ENCODE measurements around the gene PITPNC1.

The PITPNC1 gene

DNA sequence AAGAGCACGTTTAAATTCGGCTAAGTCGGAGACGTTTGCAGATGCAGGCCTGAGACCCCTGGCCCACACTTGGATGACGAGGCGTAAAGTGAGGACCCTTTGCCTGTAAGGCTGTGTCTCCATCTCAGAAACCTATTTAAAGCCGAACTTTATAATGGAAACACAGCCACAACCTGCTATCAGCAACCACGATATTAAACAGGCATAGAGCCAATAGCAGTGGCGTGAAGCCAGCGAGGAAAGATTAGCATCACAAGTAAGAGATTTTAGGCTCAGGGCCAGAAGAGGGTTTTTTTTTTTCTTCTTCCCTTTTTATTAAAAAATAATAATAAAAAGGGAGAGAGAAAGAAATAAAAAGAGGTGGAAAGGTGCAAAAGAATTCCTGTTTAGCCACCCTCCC is 229.4 kb downstream of the PITPNC1 start:
- Histone ChIP-seq H3K9me3 (ENCODE audit: low read length) (no peaks in the 10 kb centered on the region), H3K4me3 (ENCODE audit: low read depth in 1 of 2, low read length in 2 of 2) (no peak overlapping the region), H3K27ac (ENCODE audit: low read depth, low read length) (no peak overlapping the region), H3K4me1 (ENCODE audit: insufficient read depth, low read length) (peaks cover 5% of the 10 kb centered on the region), H3K36me3 (ENCODE audit: insufficient read depth, low read length) (no peaks in the 10 kb centered on the region), H3K27me3 (ENCODE audit: control insufficient read depth in 1 of 2, insufficient read depth in 2 of 2, low read length in 2 of 2) (no peaks in the 10 kb centered on the region), H3K9ac (ENCODE audit: low read length) (no peak overlapping the region)

DNA sequence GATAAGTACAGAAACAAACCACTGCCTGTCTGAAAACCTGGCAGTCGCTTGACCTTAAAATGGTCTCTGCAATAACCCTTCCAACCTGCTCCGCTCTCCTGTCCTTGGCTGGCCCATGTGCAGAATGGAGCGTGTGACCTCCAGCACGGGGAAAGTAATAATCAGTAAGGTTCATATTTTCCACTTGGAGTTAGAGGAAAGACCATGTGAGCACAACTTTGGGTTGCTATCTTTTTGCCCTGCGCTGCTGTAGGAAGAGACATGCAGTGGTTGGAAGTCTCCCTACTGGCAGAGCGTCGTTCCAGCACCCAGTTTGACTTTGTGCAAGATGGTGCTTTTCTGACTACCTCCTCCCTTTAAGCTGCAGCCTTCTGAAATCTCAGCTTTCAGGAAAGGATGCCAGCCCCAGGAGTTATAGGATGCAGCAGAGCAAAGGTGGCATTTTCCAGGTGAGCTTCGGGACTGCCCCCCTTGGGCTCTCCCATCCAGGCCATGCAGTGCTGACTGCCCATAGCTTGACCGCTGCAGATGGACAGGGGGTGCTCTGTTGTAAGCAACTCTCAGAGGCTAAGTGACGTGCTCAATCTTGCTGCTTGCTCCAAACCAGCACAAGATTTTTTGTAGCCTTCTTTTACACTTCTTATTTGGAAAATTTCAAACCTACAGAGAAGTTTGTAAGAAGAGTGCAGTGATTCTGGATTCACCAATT is 230.0 kb downstream of the PITPNC1 start:
- no peaks in the 10 kb centered on the region for H3K9me3 ChIP-seq (ENCODE audit: low read length)
- H3K27ac ChIP-seq (ENCODE audit: low read depth, low read length), result no peak overlapping the region
- peaks cover 5% of the 10 kb centered on the region for H3K4me1 ChIP-seq (ENCODE audit: insufficient read depth, low read length)

DNA sequence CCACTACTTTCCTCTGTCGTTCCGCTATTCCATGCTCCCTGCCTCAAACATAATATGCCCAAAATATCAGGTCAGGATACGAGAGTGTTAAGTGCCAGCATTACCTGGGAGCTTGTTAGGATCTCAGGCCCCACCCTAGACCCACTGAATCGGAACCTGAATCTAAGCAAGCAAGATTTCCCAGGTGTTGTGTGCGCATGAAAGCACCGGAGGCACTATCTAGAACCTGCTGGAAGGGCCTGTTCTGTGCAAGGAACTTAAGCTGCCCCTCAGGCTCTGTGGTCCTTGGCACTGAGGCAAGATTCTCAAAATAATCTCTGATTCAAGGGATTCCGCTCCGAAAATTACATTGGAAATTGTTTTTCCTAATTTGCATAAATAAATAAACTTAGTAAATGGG is 233.0 kb downstream of the PITPNC1 start:
- Histone ChIP-seq H3K27me3 (ENCODE audit: control insufficient read depth in 1 of 2, insufficient read depth in 2 of 2, low read length in 2 of 2) (no peaks in the 10 kb centered on the region), H3K4me3 (ENCODE audit: low read depth in 1 of 2, low read length in 2 of 2) (no peak overlapping the region), H3K9me3 (ENCODE audit: low read length) (no peaks in the 10 kb centered on the region), H3K9ac (ENCODE audit: low read length) (no peak overlapping the region), H3K36me3 (ENCODE audit: insufficient read depth, low read length) (no peaks in the 10 kb centered on the region), H3K4me1 (ENCODE audit: insufficient read depth, low read length) (peaks cover 5% of the 10 kb centered on the region), H3K27ac (ENCODE audit: low read depth, low read length) (no peak overlapping the region)

More for the DNA sequence above, 230.0 kb downstream of the PITPNC1 start:
- H3K9ac ChIP-seq (ENCODE audit: low read length), result no peak overlapping the region
- no peaks in the 10 kb centered on the region for H3K36me3 ChIP-seq (ENCODE audit: insufficient read depth, low read length)
- no peak overlapping the region for H3K4me3 ChIP-seq (ENCODE audit: low read depth in 1 of 2, low read length in 2 of 2)
- no peaks in the 10 kb centered on the region for H3K27me3 ChIP-seq (ENCODE audit: control insufficient read depth in 1 of 2, insufficient read depth in 2 of 2, low read length in 2 of 2)

DNA sequence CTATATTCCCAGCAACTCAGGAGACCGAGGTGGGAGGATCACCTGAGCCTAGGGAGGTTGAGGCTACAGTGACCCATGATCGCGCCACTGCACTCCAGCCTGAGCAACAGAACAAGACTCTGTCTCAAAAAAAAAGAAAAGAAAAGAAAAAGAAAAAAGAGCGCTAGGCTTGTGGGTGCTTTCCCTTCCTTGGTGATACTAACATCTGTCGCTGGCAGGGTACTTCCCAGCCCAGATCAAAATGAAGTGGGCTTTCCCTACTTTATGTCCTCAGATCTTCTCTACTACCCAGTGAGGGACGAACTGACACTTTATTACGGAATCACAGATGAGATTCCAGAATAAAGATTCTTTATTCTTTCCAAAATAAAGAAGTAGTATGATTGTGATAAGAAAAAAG is 236.9 kb downstream of the PITPNC1 start:
- Histone ChIP-seq H3K4me3 (ENCODE audit: low read depth in 1 of 2, low read length in 2 of 2) (no peak overlapping the region), H3K9ac (ENCODE audit: low read length) (no peak overlapping the region), H3K27ac (ENCODE audit: low read depth, low read length) (no peak overlapping the region), H3K4me1 (ENCODE audit: insufficient read depth, low read length) (no peaks in the 10 kb centered on the region), H3K27me3 (ENCODE audit: control insufficient read depth in 1 of 2, insufficient read depth in 2 of 2, low read length in 2 of 2) (no peaks in the 10 kb centered on the region), H3K9me3 (ENCODE audit: low read length) (no peaks in the 10 kb centered on the region), H3K36me3 (ENCODE audit: insufficient read depth, low read length) (no peaks in the 10 kb centered on the region)

DNA sequence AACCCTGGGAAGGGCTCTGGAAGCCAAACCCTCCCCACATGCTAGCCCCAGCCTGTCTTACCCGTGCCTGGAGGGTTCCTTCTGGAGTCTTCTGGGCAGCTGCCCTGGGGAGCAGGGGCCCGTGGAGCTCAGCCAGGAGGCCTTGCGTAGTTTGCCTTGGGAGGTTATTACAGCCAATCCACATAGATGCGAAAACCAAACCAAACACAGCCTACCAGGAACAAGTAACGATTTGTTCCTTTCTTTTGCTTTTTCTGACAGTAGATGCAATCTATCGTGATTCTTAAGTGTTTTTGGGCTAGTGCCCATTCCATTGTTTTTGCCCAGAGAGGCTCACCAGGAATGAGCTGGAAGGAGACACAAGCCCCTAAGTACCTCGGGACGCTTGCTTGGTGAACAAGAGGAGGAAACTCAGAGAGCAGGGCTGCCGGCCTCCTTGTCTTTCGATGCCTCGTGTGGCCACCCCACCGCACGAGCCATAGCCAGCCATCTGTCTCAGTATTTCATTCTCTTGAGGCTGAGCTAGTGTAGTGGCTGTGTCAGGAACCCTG is 238.0 kb downstream of the PITPNC1 start:
- H3K36me3 ChIP-seq (ENCODE audit: insufficient read depth, low read length), result no peaks in the 10 kb centered on the region
- H3K27me3 ChIP-seq (ENCODE audit: control insufficient read depth in 1 of 2, insufficient read depth in 2 of 2, low read length in 2 of 2), result no peaks in the 10 kb centered on the region
- H3K4me3 ChIP-seq (ENCODE audit: low read depth in 1 of 2, low read length in 2 of 2), result no peak overlapping the region
- no peak overlapping the region for H3K9ac ChIP-seq (ENCODE audit: low read length)
- H3K27ac ChIP-seq (ENCODE audit: low read depth, low read length), result no peak overlapping the region
- no peaks in the 10 kb centered on the region for H3K4me1 ChIP-seq (ENCODE audit: insufficient read depth, low read length)
- no peaks in the 10 kb centered on the region for H3K9me3 ChIP-seq (ENCODE audit: low read length)

DNA sequence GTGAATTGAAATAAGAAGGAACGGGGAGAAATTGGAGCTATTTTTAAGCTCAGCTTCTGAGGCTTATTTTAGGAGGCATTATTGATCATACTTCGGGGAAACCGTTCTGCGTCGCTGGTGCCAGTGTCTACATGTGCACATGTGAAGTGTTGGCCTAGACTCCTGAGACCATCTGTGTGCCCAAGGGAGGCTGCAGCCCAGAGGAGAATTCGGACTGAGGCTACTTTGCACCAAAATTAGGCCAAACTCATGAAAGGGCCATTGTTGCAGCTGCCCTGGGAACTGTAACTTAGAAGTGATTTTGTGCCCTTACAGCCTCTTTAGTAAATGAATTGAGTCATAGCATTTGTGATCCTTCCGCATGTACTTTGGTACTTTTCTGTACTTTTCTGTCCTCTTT is 238.7 kb downstream of the PITPNC1 start:
- Histone ChIP-seq H3K36me3 (ENCODE audit: insufficient read depth, low read length) (no peaks in the 10 kb centered on the region), H3K9me3 (ENCODE audit: low read length) (no peaks in the 10 kb centered on the region), H3K4me3 (ENCODE audit: low read depth in 1 of 2, low read length in 2 of 2) (no peak overlapping the region), H3K4me1 (ENCODE audit: insufficient read depth, low read length) (no peaks in the 10 kb centered on the region), H3K27ac (ENCODE audit: low read depth, low read length) (no peak overlapping the region), H3K9ac (ENCODE audit: low read length) (no peak overlapping the region), H3K27me3 (ENCODE audit: control insufficient read depth in 1 of 2, insufficient read depth in 2 of 2, low read length in 2 of 2) (no peaks in the 10 kb centered on the region)

DNA sequence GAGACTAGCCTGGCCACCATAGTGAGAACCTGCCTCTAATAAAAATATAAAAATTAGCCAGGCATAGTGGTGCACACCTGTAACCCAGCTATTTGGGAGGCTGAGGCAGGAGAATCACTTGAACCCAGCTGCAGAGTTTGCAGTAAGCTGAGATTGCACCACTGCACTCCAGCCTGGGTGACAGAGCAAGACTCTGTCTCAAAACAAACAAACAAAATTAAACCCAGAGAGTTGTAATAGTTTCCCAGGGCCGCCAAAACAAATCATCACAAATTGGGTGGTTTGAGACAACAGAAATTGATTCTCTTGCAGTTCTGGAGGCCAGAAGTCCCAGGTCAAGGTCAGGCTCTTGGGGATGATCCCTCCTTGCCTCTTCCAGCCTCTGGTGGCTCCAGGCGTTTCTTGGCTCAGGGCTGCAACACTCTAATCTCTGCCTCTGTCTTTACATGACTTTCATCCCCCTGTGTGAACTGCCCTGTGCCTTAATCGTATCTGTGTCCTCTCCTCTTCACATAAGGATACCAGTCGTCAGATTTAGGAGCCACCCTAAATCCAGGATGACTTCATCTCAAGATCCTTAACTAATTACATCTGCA is 240.3 kb downstream of the PITPNC1 start:
- no peaks in the 10 kb centered on the region for H3K36me3 ChIP-seq (ENCODE audit: insufficient read depth, low read length)
- no peaks in the 10 kb centered on the region for H3K4me1 ChIP-seq (ENCODE audit: insufficient read depth, low read length)
- H3K9ac ChIP-seq (ENCODE audit: low read length), result no peak overlapping the region
- H3K9me3 ChIP-seq (ENCODE audit: low read length), result no peaks in the 10 kb centered on the region
- no peaks in the 10 kb centered on the region for H3K27me3 ChIP-seq (ENCODE audit: control insufficient read depth in 1 of 2, insufficient read depth in 2 of 2, low read length in 2 of 2)
- H3K27ac ChIP-seq (ENCODE audit: low read depth, low read length), result no peak overlapping the region
- no peak overlapping the region for H3K4me3 ChIP-seq (ENCODE audit: low read depth in 1 of 2, low read length in 2 of 2)

DNA sequence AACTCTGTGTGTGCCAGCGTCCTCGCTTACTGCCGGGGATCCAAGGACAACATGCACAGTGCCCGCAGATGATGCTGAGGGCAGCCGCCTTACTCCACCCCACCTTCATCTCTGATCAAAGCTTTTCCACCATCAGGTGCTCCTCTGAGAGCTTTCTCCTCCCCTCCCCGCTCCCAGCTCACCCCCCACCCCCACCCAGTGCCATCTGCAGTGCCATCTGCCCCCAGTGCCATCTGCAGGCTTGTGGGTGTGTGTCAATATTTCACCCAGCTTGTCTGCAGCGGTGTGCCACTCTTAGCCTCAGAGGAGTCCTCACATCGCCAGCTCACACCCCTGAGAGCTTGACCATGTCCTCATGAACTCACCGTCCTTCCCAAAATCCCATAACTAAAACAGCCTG is 242.5 kb downstream of the PITPNC1 start:
- Histone ChIP-seq H3K9ac (ENCODE audit: low read length) (no peak overlapping the region), H3K36me3 (ENCODE audit: insufficient read depth, low read length) (no peaks in the 10 kb centered on the region), H3K27me3 (ENCODE audit: control insufficient read depth in 1 of 2, insufficient read depth in 2 of 2, low read length in 2 of 2) (no peaks in the 10 kb centered on the region), H3K27ac (ENCODE audit: low read depth, low read length) (no peak overlapping the region), H3K4me3 (ENCODE audit: low read depth in 1 of 2, low read length in 2 of 2) (no peak overlapping the region), H3K9me3 (ENCODE audit: low read length) (no peaks in the 10 kb centered on the region), H3K4me1 (ENCODE audit: insufficient read depth, low read length) (no peaks in the 10 kb centered on the region)

DNA sequence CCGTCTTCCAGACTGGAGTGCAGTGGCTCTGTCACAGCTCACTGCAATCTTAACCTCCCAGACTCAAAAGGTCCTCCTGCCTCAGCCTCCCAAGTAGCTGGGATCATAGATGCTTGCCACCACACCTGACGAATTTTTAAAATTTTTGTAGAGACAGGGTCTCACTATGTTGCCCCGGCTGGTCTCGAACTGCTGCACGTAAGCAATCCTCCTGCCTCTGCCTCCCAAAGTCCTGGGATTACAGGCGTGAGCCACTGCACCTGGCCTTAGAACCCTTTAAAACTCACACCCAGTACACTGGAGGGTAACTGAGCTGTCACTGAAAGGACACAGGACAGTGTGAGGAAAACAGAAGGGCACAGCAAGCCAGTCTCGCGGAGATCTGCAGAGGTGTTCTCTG is 243.0 kb downstream of the PITPNC1 start:
- no peak overlapping the region for H3K27ac ChIP-seq (ENCODE audit: low read depth, low read length)
- no peaks in the 10 kb centered on the region for H3K36me3 ChIP-seq (ENCODE audit: insufficient read depth, low read length)

DNA sequence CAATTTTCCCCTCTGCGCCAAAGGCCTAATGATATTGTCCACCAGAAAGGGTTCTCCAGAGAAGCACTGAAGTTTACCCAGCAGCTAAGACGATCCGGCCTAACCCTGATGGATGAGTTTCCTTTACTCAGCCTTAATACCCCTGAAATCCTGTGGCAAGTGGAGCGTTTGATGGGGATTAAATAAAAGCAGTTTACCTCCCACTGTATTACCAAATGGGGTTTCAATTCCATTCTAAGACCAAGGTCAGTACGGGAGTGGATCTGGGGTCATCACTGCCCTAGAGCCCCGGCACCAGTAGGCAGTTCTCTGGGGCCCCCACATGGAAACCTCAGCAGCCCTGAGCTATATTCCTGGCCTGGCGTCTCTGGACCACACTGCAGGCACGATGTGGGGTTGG is 243.6 kb downstream of the PITPNC1 start:
- H3K4me3 ChIP-seq (ENCODE audit: low read depth in 1 of 2, low read length in 2 of 2), result no peak overlapping the region
- H3K27ac ChIP-seq (ENCODE audit: low read depth, low read length), result no peak overlapping the region

More for the DNA sequence above, 243.0 kb downstream of the PITPNC1 start:
- H3K27me3 ChIP-seq (ENCODE audit: control insufficient read depth in 1 of 2, insufficient read depth in 2 of 2, low read length in 2 of 2), result no peaks in the 10 kb centered on the region
- no peak overlapping the region for H3K4me3 ChIP-seq (ENCODE audit: low read depth in 1 of 2, low read length in 2 of 2)
- H3K9ac ChIP-seq (ENCODE audit: low read length), result no peak overlapping the region
- H3K4me1 ChIP-seq (ENCODE audit: insufficient read depth, low read length), result no peaks in the 10 kb centered on the region
- H3K9me3 ChIP-seq (ENCODE audit: low read length), result no peaks in the 10 kb centered on the region

DNA sequence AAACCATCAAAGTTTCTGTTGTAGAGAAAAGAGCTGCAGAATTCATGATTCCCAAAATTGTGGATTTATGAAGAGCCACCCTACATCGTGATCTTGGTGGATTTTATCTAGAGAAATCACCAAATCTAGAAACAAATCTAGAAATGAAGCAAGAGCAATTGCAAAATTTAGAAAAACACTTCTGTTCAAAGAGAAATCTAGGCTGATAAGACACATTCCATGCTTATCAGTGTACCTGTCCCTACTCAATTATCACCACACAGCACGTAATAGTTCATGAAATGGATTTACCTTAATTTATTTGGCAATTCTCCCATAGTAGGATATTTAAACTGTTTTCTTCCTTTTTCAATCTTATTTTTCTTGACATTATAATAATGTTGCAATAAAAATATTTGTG is 246.7 kb downstream of the PITPNC1 start:
- no peaks in the 10 kb centered on the region for H3K9me3 ChIP-seq (ENCODE audit: low read length)
- H3K27me3 ChIP-seq (ENCODE audit: control insufficient read depth in 1 of 2, insufficient read depth in 2 of 2, low read length in 2 of 2), result no peaks in the 10 kb centered on the region
- H3K4me1 ChIP-seq (ENCODE audit: insufficient read depth, low read length), result no peaks in the 10 kb centered on the region
- H3K9ac ChIP-seq (ENCODE audit: low read length), result no peak overlapping the region
- no peaks in the 10 kb centered on the region for H3K36me3 ChIP-seq (ENCODE audit: insufficient read depth, low read length)
- no peak overlapping the region for H3K4me3 ChIP-seq (ENCODE audit: low read depth in 1 of 2, low read length in 2 of 2)
- H3K27ac ChIP-seq (ENCODE audit: low read depth, low read length), result no peak overlapping the region

More for the DNA sequence above, 243.6 kb downstream of the PITPNC1 start:
- Histone ChIP-seq H3K4me1 (ENCODE audit: insufficient read depth, low read length) (no peaks in the 10 kb centered on the region), H3K36me3 (ENCODE audit: insufficient read depth, low read length) (no peaks in the 10 kb centered on the region), H3K9me3 (ENCODE audit: low read length) (no peaks in the 10 kb centered on the region), H3K27me3 (ENCODE audit: control insufficient read depth in 1 of 2, insufficient read depth in 2 of 2, low read length in 2 of 2) (no peaks in the 10 kb centered on the region), H3K9ac (ENCODE audit: low read length) (no peak overlapping the region)

Measured in muscle layer of colon (tissue), 2 donors.